Brain microvascular endothelial cell (primary cell): Measurements from ENCODE around the gene ABLIM2.

ENCODE experiments used
- DNase-seq: peaks from one replicate; pipeline ENCODE4 v3.0.0-alpha.2; 2020
- H3K27ac ChIP-seq: fragments of 250-450 bp; sonication (Bioruptor Pico); 2 replicates; pipeline ENCODE4 v1.5.1; 2020; ENCODE audit warnings: mild to moderate bottlenecking, moderate library complexity
- H3K27me3 ChIP-seq: fragments of 250-450 bp; sonication (Bioruptor Pico); replicated peaks from 2 replicates; pipeline ENCODE4 v1.5.1; 2020; ENCODE audit warnings: mild to moderate bottlenecking
- H3K36me3 ChIP-seq: fragments of 250-450 bp; sonication (Bioruptor Pico); replicated peaks from 2 replicates; pipeline ENCODE4 v1.5.1; 2020; ENCODE audit warnings: mild to moderate bottlenecking
- H3K4me3 ChIP-seq: 2 replicates; pipeline ENCODE4 v1.5.1; 2011; ENCODE audit warnings: low read depth, mild to moderate bottlenecking, control low read depth, low read length, moderate library complexity
- in situ Hi-C: cut with HindIII; loops from 2 replicates; pipeline ENCODE4 v1.10.0; 2017; ENCODE audit warnings: low sequenced_read_pairs, low pct_ligation_motif_present
- TF ChIP-seq, protein P1 (sequence below): IDR thresholded peaks from 2 replicates; pipeline ENCODE4 v1.5.1; 2011; ENCODE audit warnings: low read depth, mild to moderate bottlenecking, moderate library complexity, low read length, control low read depth, inconsistent platforms; ENCODE audit errors: missing control alignments

Gene ABLIM2

DNA sequence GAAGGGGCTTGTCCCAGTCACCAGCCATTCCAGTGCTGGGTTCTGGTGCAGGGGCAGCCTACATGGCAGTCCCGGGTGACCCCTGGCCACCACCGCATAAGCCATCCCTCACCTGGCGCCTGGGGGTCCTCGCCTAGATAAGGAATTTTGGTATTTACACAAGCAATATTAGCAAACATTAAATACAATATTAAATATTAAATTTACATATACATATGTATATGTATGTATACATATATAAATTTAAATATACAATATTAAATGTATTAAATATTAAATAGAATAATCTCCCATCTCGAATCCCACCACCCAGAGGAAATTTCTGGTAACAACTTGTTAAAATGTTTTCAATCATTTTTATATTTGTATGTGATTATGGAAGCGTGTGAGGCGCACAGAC is 114.4 kb downstream of the ABLIM2 start:
- Histone ChIP-seq H3K27me3 (peaks cover 28% of the 10 kb centered on the region), H3K27ac (no peak overlapping the region), H3K36me3 (no peaks in the 10 kb centered on the region), H3K4me3 (no peak overlapping the region)
- in situ Hi-C loops = no loop called here
- TF ChIP-seq, protein P1, sequence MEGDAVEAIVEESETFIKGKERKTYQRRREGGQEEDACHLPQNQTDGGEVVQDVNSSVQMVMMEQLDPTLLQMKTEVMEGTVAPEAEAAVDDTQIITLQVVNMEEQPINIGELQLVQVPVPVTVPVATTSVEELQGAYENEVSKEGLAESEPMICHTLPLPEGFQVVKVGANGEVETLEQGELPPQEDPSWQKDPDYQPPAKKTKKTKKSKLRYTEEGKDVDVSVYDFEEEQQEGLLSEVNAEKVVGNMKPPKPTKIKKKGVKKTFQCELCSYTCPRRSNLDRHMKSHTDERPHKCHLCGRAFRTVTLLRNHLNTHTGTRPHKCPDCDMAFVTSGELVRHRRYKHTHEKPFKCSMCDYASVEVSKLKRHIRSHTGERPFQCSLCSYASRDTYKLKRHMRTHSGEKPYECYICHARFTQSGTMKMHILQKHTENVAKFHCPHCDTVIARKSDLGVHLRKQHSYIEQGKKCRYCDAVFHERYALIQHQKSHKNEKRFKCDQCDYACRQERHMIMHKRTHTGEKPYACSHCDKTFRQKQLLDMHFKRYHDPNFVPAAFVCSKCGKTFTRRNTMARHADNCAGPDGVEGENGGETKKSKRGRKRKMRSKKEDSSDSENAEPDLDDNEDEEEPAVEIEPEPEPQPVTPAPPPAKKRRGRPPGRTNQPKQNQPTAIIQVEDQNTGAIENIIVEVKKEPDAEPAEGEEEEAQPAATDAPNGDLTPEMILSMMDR = no peak
- DNase-seq = no peak

DNA sequence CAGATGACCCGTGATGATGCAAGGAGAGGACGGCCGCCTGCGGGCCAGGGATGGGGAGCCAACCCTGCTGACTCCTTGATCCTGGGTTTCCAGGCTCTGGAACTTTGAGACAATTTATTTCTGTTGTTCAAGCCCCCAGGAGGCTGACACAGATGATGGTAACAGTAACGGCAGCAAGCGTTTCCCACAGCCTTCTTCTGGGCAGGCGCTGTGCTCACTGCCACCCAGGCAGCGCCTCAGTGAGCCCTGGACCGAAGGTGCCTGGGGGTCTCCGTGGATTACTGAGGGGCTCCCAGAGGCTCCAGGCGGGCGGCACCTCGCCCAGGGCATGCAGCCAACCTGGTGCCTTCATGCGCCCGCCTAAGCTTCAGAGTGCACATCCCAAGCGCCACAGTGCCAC is 115.0 kb downstream of the ABLIM2 start:
- in situ Hi-C loops = no loop called here
- TF ChIP-seq, protein P1 = no peak
- DNase-seq = no peak
- Histone ChIP-seq H3K27me3 (peaks cover 34% of the 10 kb centered on the region), H3K36me3 (no peaks in the 10 kb centered on the region), H3K27ac (no peak overlapping the region), H3K4me3 (no peak overlapping the region)

DNA sequence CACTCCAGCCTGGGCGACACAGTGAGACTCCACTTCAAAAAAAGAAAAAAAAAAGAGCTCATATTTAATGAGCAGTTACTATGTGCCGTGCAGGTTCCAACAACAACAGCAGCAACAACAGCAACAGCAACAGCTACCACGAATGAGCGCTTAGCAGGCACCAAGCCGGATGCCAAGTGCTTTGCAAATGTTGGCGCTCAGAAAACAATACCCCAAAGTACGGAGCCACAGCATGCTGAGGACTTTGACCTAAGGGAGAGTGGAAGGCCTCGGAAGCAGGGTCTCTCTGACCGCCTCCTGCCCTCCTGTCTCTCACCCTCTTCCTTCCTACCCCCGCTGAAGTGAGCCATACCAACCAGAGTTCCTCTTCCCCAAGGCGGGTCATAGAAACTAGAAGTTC is 116.7 kb downstream of the ABLIM2 start:
- Histone ChIP-seq H3K27me3 (peaks cover 44% of the 10 kb centered on the region), H3K36me3 (no peaks in the 10 kb centered on the region), H3K4me3 (no peak overlapping the region), H3K27ac (no peak overlapping the region)
- TF ChIP-seq, protein P1 = no peak
- DNase-seq = no peak
- in situ Hi-C loops = no loop called here

DNA sequence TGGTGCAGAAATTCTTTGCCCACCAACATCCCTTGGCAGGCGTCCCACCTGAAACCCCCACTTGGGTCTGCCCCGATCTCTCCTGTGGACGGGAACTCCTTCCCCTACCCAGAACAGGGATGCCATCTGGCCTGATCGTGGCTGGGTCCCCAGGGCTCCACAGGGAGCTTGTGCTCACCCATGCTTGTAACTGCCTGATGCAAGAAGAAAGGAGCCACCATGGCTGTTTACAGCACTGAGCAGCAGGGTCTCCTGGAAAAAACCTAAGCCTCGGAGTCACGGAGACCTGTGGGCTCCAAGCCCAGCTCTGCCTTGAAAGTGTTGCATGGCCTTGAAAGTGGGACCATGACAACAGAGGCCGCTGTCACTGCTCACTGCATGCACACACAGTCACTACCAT is 117.4 kb downstream of the ABLIM2 start:
- in situ Hi-C loops = no loop called here
- Histone ChIP-seq H3K27me3 (peaks cover 44% of the 10 kb centered on the region), H3K36me3 (no peaks in the 10 kb centered on the region), H3K4me3 (no peak overlapping the region), H3K27ac (no peak overlapping the region)
- TF ChIP-seq, protein P1 = no peak
- DNase-seq = no peak

DNA sequence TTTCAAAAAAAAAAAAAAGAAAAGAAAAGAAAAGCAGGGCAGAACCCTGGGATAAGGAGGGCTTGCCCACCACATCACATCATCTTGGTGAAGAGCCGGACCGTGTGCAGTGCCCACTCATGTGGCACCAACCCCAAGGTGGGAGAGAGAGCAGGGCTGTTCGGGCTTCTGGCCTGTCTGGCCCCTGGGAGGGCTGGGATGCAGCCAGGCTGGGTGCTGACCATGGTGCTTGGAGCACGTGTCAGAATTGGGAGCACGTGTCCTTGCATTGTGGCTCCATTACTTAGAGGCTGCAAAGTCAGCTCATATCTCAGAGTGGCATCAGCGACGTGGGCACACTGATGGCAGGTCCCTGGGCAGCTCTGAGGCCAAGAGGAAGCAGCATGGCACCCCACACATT is 118.0 kb downstream of the ABLIM2 start:
- Histone ChIP-seq H3K36me3 (no peaks in the 10 kb centered on the region), H3K4me3 (no peak overlapping the region), H3K27me3 (peaks cover 43% of the 10 kb centered on the region), H3K27ac (no peak overlapping the region)
- TF ChIP-seq, protein P1 = no peak
- DNase-seq = no peak
- in situ Hi-C loops = no loop called here

DNA sequence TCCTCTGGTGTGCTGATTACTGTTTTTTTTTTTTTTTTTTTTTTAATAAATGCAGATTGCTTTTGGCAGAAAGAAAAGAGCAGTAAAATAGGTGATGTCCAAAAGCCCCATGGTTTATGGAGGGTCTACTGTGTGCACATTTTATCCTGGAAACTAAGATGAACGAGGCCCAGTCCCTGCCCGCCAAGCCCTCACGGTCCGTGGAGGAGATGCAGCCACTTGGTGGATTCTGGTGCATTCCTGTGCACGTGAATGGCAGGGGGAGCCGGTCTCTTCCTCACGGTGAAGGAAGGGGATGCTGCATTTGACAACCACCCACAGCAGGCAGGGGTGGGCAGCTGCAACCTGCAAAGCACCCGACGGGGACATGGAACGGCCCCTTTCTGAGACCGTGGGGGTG is 118.8 kb downstream of the ABLIM2 start:
- Histone ChIP-seq H3K4me3 (no peak overlapping the region), H3K27me3 (peaks cover 36% of the 10 kb centered on the region), H3K36me3 (no peaks in the 10 kb centered on the region), H3K27ac (no peak overlapping the region)
- in situ Hi-C loops = no loop called here
- DNase-seq = no peak
- TF ChIP-seq, protein P1 = no peak
